ENCODE results near the gene ZNF526.
A peak's percentile ranks its signal among the peaks of the same experiment; 100 is the strongest.
"Not testable (repeated sequence)": the region's sequence is repeated elsewhere in the genome, so short reads cannot be mapped to it uniquely, and the experiment has no call there.

The ZNF526 gene

GRCh38 chr19:42255766-42256745, 35.9 kb downstream of the ZNF526 start:
- DNase-seq: peak in 42 of 56 donors; percentile 23 to 81 (median 53)

GRCh38 chr19:42257842-42258241, 37.7 kb downstream of the ZNF526 start:
- DNase-seq: not testable (repeated sequence)

GRCh38 chr19:42261763-42262162, 41.7 kb downstream of the ZNF526 start:
- no peak for DNase-seq

- DNase-seq: not testable (repeated sequence)
Observed at GRCh38 chr19:42266105-42266504, 46.0 kb downstream of the ZNF526 start.

- not testable (repeated sequence) for DNase-seq
Observed at GRCh38 chr19:42266928-42267603, 47.0 kb downstream of the ZNF526 start.

- DNase-seq: no peak
Observed at GRCh38 chr19:42267644-42268141, 47.6 kb downstream of the ZNF526 start.

- DNase-seq: peak; percentile 96 to 100 (median 100)
Observed at GRCh38 chr19:42268142-42268703, 48.1 kb downstream of the ZNF526 start.

- peak; percentile 98 to 100 (median 100) for DNase-seq
Observed at GRCh38 chr19:42268704-42269477, 48.8 kb downstream of the ZNF526 start, which contains the start of gene CIC. TSS of gene CIC (plus strand) at chr19:42269252. CDS start at chr19:42271784, 2,532 bp downstream.

GRCh38 chr19:42269478-42270345, 49.6 kb downstream of the ZNF526 start:
- DNase-seq: no peak

GRCh38 chr19:42270346-42271044, 50.4 kb downstream of the ZNF526 start:
- peak in 37 of 56 donors; percentile 21 to 81 (median 51) for DNase-seq

- DNase-seq: peak in 2 of 56 donors; percentile 11 to 43
Observed at GRCh38 chr19:42271045-42271419, 50.9 kb downstream of the ZNF526 start.

GRCh38 chr19:42271861-42272534, 51.9 kb downstream of the ZNF526 start:
- DNase-seq: no peak

- DNase-seq: no peak
Observed at GRCh38 chr19:42272535-42272897, 52.4 kb downstream of the ZNF526 start.

GRCh38 chr19:42272989-42273406, 52.9 kb downstream of the ZNF526 start:
- DNase-seq: no peak

GRCh38 chr19:42273407-42274064, 53.4 kb downstream of the ZNF526 start:
- DNase-seq: no peak

GRCh38 chr19:42274065-42274682, 54.1 kb downstream of the ZNF526 start:
- no peak for DNase-seq

- no peak for DNase-seq
Observed at GRCh38 chr19:42275103-42275502, 55.0 kb downstream of the ZNF526 start.

GRCh38 chr19:42275517-42275916, 55.4 kb downstream of the ZNF526 start:
- no peak for DNase-seq

All from nucleus accumbens (tissue), 56 donors.